GM12878 (cell line): ENCODE measurements around the gene CDH2. TPM values are rescaled to one million over a fixed set of nuclear protein-coding genes. Genes with fewer than 3 reads are reported as not detected.

Source experiments
- ATAC-seq: fragments of 200-7000 bp; cut with Tn5 transposase; 3 replicates; pipeline ENCODE4 v1.9.1; 2020; ENCODE audit warnings: mild to moderate bottlenecking, moderate library complexity
- BruUV-seq: library from RNA; stranded (reverse); fragments of 400-500 nt; replicated peaks from 2 replicates; lab custom pipeline; 2021; lab: Mats Ljungman, UMichigan
- CTCF ChIA-PET: fragments of 300-600 bp; sonication (Branson Sonifier 250); formaldehyde crosslinking; extraction: SDS; loops from one replicate; lab custom pipeline; 2021; ENCODE audit warnings: inconsistent platforms; lab: Yijun Ruan, JAX
- POLR2A ChIA-PET: fragments of 350-600 bp; formaldehyde crosslinking; extraction: SDS; loops from one replicate; lab custom pipeline; 2021; ENCODE audit warnings: inconsistent platforms; lab: Charles Lee
- RAD21 ChIA-PET: fragments of 300-600 bp; sonication (Branson Sonifier 250); formaldehyde crosslinking; loops from one replicate; lab custom pipeline; 2023; ENCODE audit warnings: antibody characterized with exemption; ENCODE audit not compliant: unreplicated experiment; lab: Charles Lee
- SMC1A ChIA-PET: fragments of 300-600 bp; sonication (Branson Sonifier 250); formaldehyde crosslinking; loops from one replicate; lab custom pipeline; 2023; ENCODE audit not compliant: unreplicated experiment, uncharacterized antibody; lab: Charles Lee
- DNase-seq: peaks from one replicate; pipeline ENCODE4 v3.0.0-alpha.2; 2011; ENCODE audit warnings: low read depth, low spot score
- FAIRE-seq: peaks from 3 replicates; lab custom pipeline; 2011; peaks lifted over from hg19 to GRCh38; lab: Jason Lieb, UNC
- H2AFZ ChIP-seq: 2 replicates; pipeline ENCODE4 v1.6.0; 2011; ENCODE audit warnings: low read depth, low read length, control low read depth; ENCODE audit not compliant: control insufficient read depth
- H3K27ac ChIP-seq: 2 replicates; pipeline ENCODE4 v1.5.1; 2011; ENCODE audit warnings: control low read depth; ENCODE audit not compliant: control insufficient read depth, insufficient read depth
- H3K27me3 ChIP-seq, 2 experiments: replicated peaks in 1 of 2; 2 replicates each; pipeline versions ENCODE4 v1.6.0 to v1.6.1; 2011; ENCODE audit warnings: low read length in 1 of 2; ENCODE audit not compliant: control insufficient read depth in 2 of 2, insufficient read depth in 2 of 2
- H3K36me3 ChIP-seq, 2 experiments: 2 replicates each; pipeline ENCODE4 v1.5.1; 2011; ENCODE audit warnings: low read length in 1 of 2; ENCODE audit not compliant: control insufficient read depth in 2 of 2, insufficient read depth in 2 of 2
- H3K4me1 ChIP-seq: 2 replicates; pipeline ENCODE4 v1.6.1; 2011; ENCODE audit warnings: mild to moderate bottlenecking, low read length, moderate library complexity, mixed read lengths; ENCODE audit not compliant: control insufficient read depth, insufficient read depth
- H3K4me2 ChIP-seq: 2 replicates; pipeline ENCODE4 v1.6.0; 2011; ENCODE audit warnings: control low read depth; ENCODE audit not compliant: control insufficient read depth, insufficient read depth
- H3K4me3 ChIP-seq: fragments of 200-600 bp; sonication (generic); 2 replicates; pipeline ENCODE4 v1.5.1; 2016
- H3K79me2 ChIP-seq: 2 replicates; pipeline ENCODE4 v1.6.0; 2011; ENCODE audit warnings: low read length; ENCODE audit not compliant: control insufficient read depth, insufficient read depth
- H3K9ac ChIP-seq: 2 replicates; pipeline ENCODE4 v1.8.0; 2011; ENCODE audit warnings: low read length, control low read depth, mixed read lengths; ENCODE audit not compliant: control insufficient read depth, insufficient read depth
- H3K9me3 ChIP-seq: replicated peaks from 3 replicates; pipeline ENCODE4 v1.5.1; 2011; ENCODE audit warnings: mild to moderate bottlenecking, low read length; ENCODE audit not compliant: control insufficient read depth, insufficient read depth
- H4K20me1 ChIP-seq: 2 replicates; pipeline ENCODE4 v1.6.0; 2011; ENCODE audit not compliant: control insufficient read depth, insufficient read depth
- BHLHE40 ChIP-seq, 2 experiments: fragments of 450-650 bp in 1 of 2; IDR thresholded peaks; 2 replicates each; pipeline ENCODE4 v1.6.1; 2011 to 2017; ENCODE audit warnings: low read depth in 2 of 2, borderline replicate concordance in 1 of 2, improper control_type of control experiment in 1 of 2, low read length in 1 of 2, mild to moderate bottlenecking in 1 of 2
- CBX3 ChIP-seq: fragments of 200-600 bp; sonication (generic); IDR thresholded peaks from 2 replicates; pipeline ENCODE4 v1.6.1; 2016; ENCODE audit warnings: low read depth, borderline replicate concordance
- CBX5 ChIP-seq: sonication (generic); IDR thresholded peaks from 2 replicates; pipeline ENCODE4 v1.6.1; 2016; ENCODE audit warnings: low read depth, moderate library complexity, mild to moderate bottlenecking, inconsistent platforms
- E2F4 ChIP-seq: IDR thresholded peaks from 2 replicates; pipeline ENCODE4 v1.6.1; 2012; ENCODE audit warnings: low read depth, low read length, improper control_type of control experiment
- E2F8 ChIP-seq: fragments of 450-650 bp; IDR thresholded peaks from 2 replicates; pipeline ENCODE4 v1.6.1; 2018; ENCODE audit warnings: mild to moderate bottlenecking, low read depth, moderate library complexity; ENCODE audit not compliant: partially characterized antibody
- ESRRA ChIP-seq: IDR thresholded peaks from 2 replicates; pipeline ENCODE4 v1.6.1; 2012; ENCODE audit warnings: mild to moderate bottlenecking, low read length, improper control_type of control experiment
- HCFC1 ChIP-seq: fragments of 150-350 bp; IDR thresholded peaks from 2 replicates; pipeline ENCODE4 v1.6.1; 2014; ENCODE audit warnings: low read length
- JUND ChIP-seq: IDR thresholded peaks from 2 replicates; pipeline ENCODE4 v1.6.1; 2012; ENCODE audit warnings: low read depth, mild to moderate bottlenecking, low read length, improper control_type of control experiment, moderate library complexity
- KAT2A ChIP-seq: conservative IDR thresholded peaks from 2 replicates; pipeline ENCODE4 v1.6.1; 2011; ENCODE audit warnings: low read depth, low read length; ENCODE audit not compliant: control insufficient read depth
- KDM1A ChIP-seq: fragments of 200-600 bp; sonication (generic); IDR thresholded peaks from 2 replicates; pipeline ENCODE4 v1.6.1; 2016; ENCODE audit warnings: borderline replicate concordance
- MEF2A ChIP-seq: IDR thresholded peaks from 2 replicates; pipeline ENCODE4 v1.6.1; 2011; ENCODE audit warnings: low read depth, mild to moderate bottlenecking, low read length, moderate library complexity; ENCODE audit not compliant: insufficient read depth
- MTA2 ChIP-seq: fragments of 450-650 bp; IDR thresholded peaks from 2 replicates; pipeline ENCODE4 v1.6.1; 2016; ENCODE audit warnings: low read depth, mild to moderate bottlenecking, moderate library complexity
- RUNX3 ChIP-seq: IDR thresholded peaks from 2 replicates; pipeline ENCODE4 v1.6.1; 2012; ENCODE audit warnings: low read length, inconsistent platforms
- SIN3A ChIP-seq: IDR thresholded peaks from 2 replicates; pipeline ENCODE4 v1.6.1; 2012; ENCODE audit warnings: low read depth, low read length, improper control_type of control experiment
- SUPT20H ChIP-seq: IDR thresholded peaks from 2 replicates; pipeline ENCODE4 v1.6.1; 2011; ENCODE audit warnings: low read depth, mild to moderate bottlenecking, low read length, moderate library complexity, borderline replicate concordance; ENCODE audit not compliant: control insufficient read depth
- ZSCAN29 ChIP-seq: fragments of 450-650 bp; IDR thresholded peaks from 2 replicates; pipeline ENCODE4 v1.6.1; 2017; ENCODE audit warnings: mild to moderate bottlenecking, moderate library complexity
- WGBS: methylation state at CpG from one replicate; pipeline ENCODE4 v1.1.6; 2016; ENCODE audit warnings: low lambda C conversion rate; ENCODE audit not compliant: insufficient replicate concordance, insufficient coverage; ENCODE audit errors: missing lambda C conversion rate; 5-methylcytosine and 5-hydroxymethylcytosine counted together
- in situ Hi-C: fragments of 300-500 bp; cut with MboI; formaldehyde crosslinking; loops from 9 replicates; pipeline ENCODE4 v1.14.3; 2018; ENCODE audit warnings: mixed read lengths
- intact Hi-C: fragments of 100-400 bp; cut with micrococcal nuclease; formaldehyde crosslinking; loops from one replicate; pipeline ENCODE4 v1.14.2; 2022; ENCODE audit not compliant: unreplicated experiment
- polyA plus RNA-seq, 11 experiments: library from polyadenylated mRNA; depleted of rRNA in 4 of 11; unstranded in 6 of 11; stranded (reverse) in 5 of 11; fragments of >200 nt; fragmentation: Nextera tagmentation in 4 of 11; fragmentation: Illumina TruSeq in 1 of 11; extraction: Ambion mirVana in 4 of 11; extraction: Trizol in 1 of 11; gene quantifications; 1 replicate in 1 of 11; 2 replicates in 10 of 11; pipeline versions ENCODE4 v1.2.1 to v1.2.3, GENCODE V29; 2011 to 2016; ENCODE audit warnings: inconsistent platforms in 2 of 11, missing spikeins in 2 of 11, low read depth in 1 of 11
- total RNA-seq, 4 experiments: library from RNA; depleted of rRNA in 3 of 4; stranded (reverse); fragments of >200 nt in 3 of 4; fragmentation: Illumina TruSeq in 1 of 4; extraction: Trizol in 1 of 4; gene quantifications; 2 replicates each; pipeline versions ENCODE4 v1.2.1 to v1.2.3, GENCODE V29; 2013 to 2021

The CDH2 gene
- total and polyA plus RNA-seq, 10 of the 15 experiments (the other 5 are each of a cell fraction or from before 2014, with no cell fraction given), result 0.01 to 0.25 (median 0.06) TPM; not detected in 4

- RAD21 ChIA-PET, result no interaction called here
- Histone ChIP-seq H3K27ac (no peak overlapping the region), H2AFZ (no peak overlapping the region), H3K4me1 (no peaks in the 10 kb centered on the region), H3K36me3 (no peaks in the 10 kb centered on the region), H3K27me3 (no peaks in the 10 kb centered on the region)
- 47% methylated on average over 3 of the region's 3 CpGs for WGBS
- in situ Hi-C loops, result no loop called here
- TF ChIP-seq ESRRA (no peak), CBX3 (no peak), ZSCAN29 (no peak), MTA2 (no peak), KAT2A (no peak), E2F4 (no peak), SUPT20H (no peak), BHLHE40 (IDR thresholded peaks at IDR 0.05; ENCODE audit: borderline replicate concordance in 1 of 2, low read depth in 2 of 2, low read length in 1 of 2) (no peak), HCFC1 (no peak), SIN3A (no peak), MEF2A (no peak), KDM1A (no peak), CBX5 (no peak), RUNX3 (no peak), E2F8 (no peak), JUND (no peak)
- TF ChIP-seq, all 136 proteins: peak for 0
- no peaks in the 10 kb centered on the region for H3K9me3 ChIP-seq
- H3K79me2 ChIP-seq, result no peaks in the 10 kb centered on the region
- FAIRE-seq (no peak), DNase-seq (no peak), ATAC-seq (no peak)
- ChIA-PET SMC1A (no interaction called here), POLR2A (no interaction called here), CTCF (no interaction called here)
- no peak overlapping the region for H3K4me3 ChIP-seq
- H3K9ac ChIP-seq, result no peak overlapping the region
- intact Hi-C loops, result no loop called here
- no TSS peak for BruUV-seq
- no peaks in the 10 kb centered on the region for H4K20me1 ChIP-seq
- no peak overlapping the region for H3K4me2 ChIP-seq
Measured at GRCh38 chr18:28125051-28125450, 51.9 kb downstream of the CDH2 start.
